HepG2 (cell line): ENCODE data around the gene PNPLA2. TPM values are rescaled to one million over a fixed set of nuclear protein-coding genes. Genes with fewer than 3 reads are reported as not detected.

ENCODE experiments used
- ATAC-seq: fragments of 200-7000 bp; cut with Tn5 transposase; 3 replicates; pipeline ENCODE4 v1.9.1; 2020; ENCODE audit warnings: mild to moderate bottlenecking, moderate library complexity
- BruUV-seq: library from RNA; stranded (reverse); fragments of 400-500 nt; replicated peaks from 2 replicates; lab custom pipeline; 2021; lab: Mats Ljungman, UMichigan
- CTCF ChIA-PET: fragments of 300-600 bp; formaldehyde crosslinking; extraction: SDS; loops from one replicate; lab custom pipeline; 2021; ENCODE audit warnings: low total read pairs, inconsistent platforms, low intra/inter-chr PET ratio; lab: Yijun Ruan, JAX
- POLR2A ChIA-PET: fragments of 350-600 bp; sonication (Branson Sonifier 250); formaldehyde crosslinking; loops from one replicate; lab custom pipeline; 2020; ENCODE audit warnings: antibody characterized with exemption, inconsistent platforms; lab: Yijun Ruan, JAX
- DNase-seq: peaks from one replicate; pipeline ENCODE4 v3.0.0-alpha.2; 2015; ENCODE audit warnings: low spot score
- FAIRE-seq: peaks from 3 replicates; lab custom pipeline; 2011; peaks lifted over from hg19 to GRCh38; lab: Jason Lieb, UNC
- H2AFZ ChIP-seq: one replicate; pipeline ENCODE4 v1.6.1; 2011; ENCODE audit warnings: low read length, inconsistent platforms
- H3K27ac ChIP-seq: fragments of 300-600 bp; 3 replicates; pipeline ENCODE4 v1.8.0; 2011; ENCODE audit warnings: mixed run types, mild to moderate bottlenecking, mixed read lengths, low read length, inconsistent platforms; ENCODE audit not compliant: insufficient read depth; ENCODE audit errors: extremely low read length
- H3K27me3 ChIP-seq, 2 experiments: fragments of 200-600 bp in 1 of 2; 2 replicates in 1 of 2; 3 replicates in 1 of 2; pipeline versions ENCODE4 v1.6.0 to v1.8.0; 2011; ENCODE audit warnings: low read length in 2 of 2, mild to moderate bottlenecking in 2 of 2, moderate library complexity in 2 of 2, inconsistent platforms in 1 of 2; ENCODE audit not compliant: insufficient read depth in 2 of 2, control insufficient read depth in 1 of 2
- H3K36me3 ChIP-seq, 2 experiments: fragments of 200-600 bp in 1 of 2; replicated peaks in 1 of 2; 2 replicates in 1 of 2; 3 replicates in 1 of 2; pipeline versions ENCODE4 v1.5.1 to v1.8.0; 2011; ENCODE audit warnings: low read length in 2 of 2, inconsistent platforms in 1 of 2; ENCODE audit not compliant: insufficient read depth in 2 of 2, control insufficient read depth in 1 of 2
- H3K4me1 ChIP-seq: 2 replicates; pipeline ENCODE4 v1.5.1; 2012; ENCODE audit warnings: low read length, inconsistent platforms; ENCODE audit not compliant: insufficient read depth
- H3K4me2 ChIP-seq: 2 replicates; pipeline ENCODE4 v1.6.0; 2011; ENCODE audit warnings: low read depth, low read length, inconsistent platforms
- H3K4me3 ChIP-seq, 3 experiments: fragments of 200-600 bp in 1 of 3; sonication (generic), shearing (Covaris generic) in 1 of 3; replicated peaks in 1 of 3; 2 replicates each; pipeline ENCODE4 v1.5.1; 2011 to 2016; ENCODE audit warnings: low read length in 3 of 3, inconsistent platforms in 2 of 3, low read depth in 2 of 3, mild to moderate bottlenecking in 2 of 3, control low read depth in 1 of 3, mixed read lengths in 1 of 3; ENCODE audit not compliant: insufficient read depth in 1 of 3
- H3K79me2 ChIP-seq: one replicate; pipeline ENCODE4 v1.6.1; 2011; ENCODE audit warnings: low read length, inconsistent platforms; ENCODE audit not compliant: insufficient read depth
- H3K9ac ChIP-seq: 2 replicates; pipeline ENCODE4 v1.6.0; 2011; ENCODE audit warnings: mild to moderate bottlenecking, low read depth, low read length, inconsistent platforms; ENCODE audit not compliant: insufficient read depth
- H3K9me3 ChIP-seq: 2 replicates; pipeline ENCODE4 v1.5.1; 2012; ENCODE audit warnings: mild to moderate bottlenecking, low read length
- H4K20me1 ChIP-seq: 2 replicates; pipeline ENCODE4 v1.6.0; 2011; ENCODE audit warnings: inconsistent platforms, mild to moderate bottlenecking, low read length, moderate library complexity; ENCODE audit not compliant: insufficient read depth
- AFF4 ChIP-seq: sonication (generic); formaldehyde crosslinking; IDR thresholded peaks from 2 replicates; pipeline ENCODE4 v1.4.0; 2020; ENCODE audit warnings: missing genetic modification reagents
- AGO2 ChIP-seq: fragments of 200-400 bp; formaldehyde crosslinking; optimal IDR thresholded peaks from 2 replicates; pipeline ENCODE3; 2017; ENCODE audit warnings: mild to moderate bottlenecking, low read depth, low read length, moderate library complexity
- AHR ChIP-seq: IDR thresholded peaks from 2 replicates; pipeline ENCODE4 v1.6.1; 2018; ENCODE audit warnings: missing genetic modification reagents, missing compliant biosample characterization
- CHCHD3 ChIP-seq: sonication (generic); formaldehyde crosslinking; IDR thresholded peaks from 2 replicates; pipeline ENCODE4 v1.8.0; 2022; ENCODE audit warnings: mild to moderate bottlenecking, missing genetic modification reagents, moderate library complexity
- CHD2 ChIP-seq: IDR thresholded peaks from 2 replicates; pipeline ENCODE4 v1.6.1; 2011; ENCODE audit warnings: low read depth, low read length, improper control_type of control experiment
- CREM ChIP-seq, 2 experiments: sonication (generic) in 1 of 2; formaldehyde crosslinking in 1 of 2; IDR thresholded peaks; 2 replicates each; pipeline versions ENCODE4 v1.4.0 to v1.6.1; 2016 to 2020; ENCODE audit warnings: antibody characterized with exemption in 1 of 2, mild to moderate bottlenecking in 1 of 2, missing genetic modification reagents in 1 of 2
- POLR2A ChIP-seq, 2 experiments: IDR thresholded peaks; 2 replicates each; pipeline ENCODE4 v1.6.1; 2011; ENCODE audit warnings: low read depth in 2 of 2, low read length in 2 of 2, mild to moderate bottlenecking in 1 of 2, moderate library complexity in 1 of 2; ENCODE audit not compliant: insufficient read depth in 1 of 2
- POLR2G ChIP-seq: fragments of 200-400 bp; formaldehyde crosslinking; IDR thresholded peaks from 2 replicates; pipeline ENCODE4 v1.6.1; 2018; ENCODE audit warnings: mild to moderate bottlenecking, low read depth, low read length, moderate library complexity
- ZC3H13 ChIP-seq: sonication (generic); formaldehyde crosslinking; IDR thresholded peaks from 2 replicates; pipeline ENCODE4 v1.8.1; 2023; ENCODE audit warnings: mild to moderate bottlenecking, missing genetic modification reagents, moderate library complexity
- ZNF274 ChIP-seq: sonication (generic); formaldehyde crosslinking; IDR thresholded peaks from 2 replicates; pipeline ENCODE4 v1.5.1; 2020; ENCODE audit warnings: mild to moderate bottlenecking, missing genetic modification reagents
- WGBS: methylation state at CpG from one replicate; pipeline ENCODE4 v1.1.6; 2017; ENCODE audit warnings: low lambda C conversion rate; 5-methylcytosine and 5-hydroxymethylcytosine counted together
- in situ Hi-C: cut with HindIII; loops from 2 replicates; pipeline ENCODE4 v1.10.0; 2017; ENCODE audit warnings: low pct_unique_long_range_greater_than_20kb; ENCODE audit not compliant: extremely low pct_ligation_motif_present
- intact Hi-C: fragments of 100-400 bp; cut with micrococcal nuclease; formaldehyde crosslinking; loops from one replicate; pipeline ENCODE4 v1.10.0; 2022; ENCODE audit not compliant: unreplicated experiment
- polyA plus RNA-seq, 8 experiments: library from polyadenylated mRNA; depleted of rRNA in 3 of 8; stranded (reverse) in 7 of 8; unstranded in 1 of 8; fragments of >200 nt; fragmentation: Illumina TruSeq in 4 of 8; extraction: Trizol in 4 of 8; gene quantifications; 2 replicates each; pipeline versions ENCODE4 v1.2.1 to v1.2.3, GENCODE V29; 2011 to 2016; ENCODE audit warnings: low read depth in 4 of 8, missing spikeins in 1 of 8, mixed read lengths in 1 of 8; ENCODE audit not compliant: insufficient read depth in 1 of 8
- total RNA-seq, 5 experiments: library from RNA; depleted of rRNA; stranded (reverse); fragments of >200 nt; fragmentation: Illumina TruSeq; extraction: Trizol; gene quantifications; 2 replicates each; pipeline ENCODE4 v1.2.3, GENCODE V29; 2016; ENCODE audit warnings: low read depth in 1 of 5
- TF ChIP-seq, protein P1 (sequence below): sonication (generic); formaldehyde crosslinking; IDR thresholded peaks from 2 replicates; pipeline ENCODE4 v1.5.1; 2020; ENCODE audit warnings: missing genetic modification reagents, mild to moderate bottlenecking, borderline replicate concordance

Gene PNPLA2
- total and polyA plus RNA-seq, 2 of the 13 experiments (the other 11 are each of a cell fraction or from before 2014, with no cell fraction given) = 10.5 to 43.2 TPM

GRCh38 chr11:838441-839279 lies 19.9 kb downstream of the PNPLA2 start (continued):
- TF ChIP-seq, protein P1, sequence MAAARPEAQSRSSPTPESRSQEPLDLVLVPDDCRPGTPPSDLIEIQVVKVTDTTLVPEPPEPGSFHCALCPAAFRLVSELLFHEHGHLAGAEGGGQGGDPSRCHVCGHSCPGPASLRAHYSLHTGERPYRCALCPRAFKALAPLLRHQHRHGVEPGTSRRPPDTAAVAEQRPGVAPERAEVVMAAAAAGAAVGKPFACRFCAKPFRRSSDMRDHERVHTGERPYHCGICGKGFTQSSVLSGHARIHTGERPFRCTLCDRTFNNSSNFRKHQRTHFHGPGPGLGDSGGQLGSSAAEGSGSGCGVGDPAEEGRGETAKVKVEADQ = no peak; the same call in 1 of the 2 replicates
- TF ChIP-seq ZNF274 (CRISPR knock-in tag) (no peak), CHD2 (no peak)

GRCh38 chr11:839280-839623 lies 20.5 kb downstream of the PNPLA2 start:
- H3K4me1 ChIP-seq = peaks cover 63% of the 10 kb centered on the region
- peak overlapping the region; percentile 7; the same call in 1 of the 2 replicates for H3K4me2 ChIP-seq
- CTCF ChIA-PET = no interaction called here
- POLR2A ChIA-PET = interaction anchor here (1.2 to 16.1 kb wide), 5 partner anchors 10 to 82 kb away, joined by 3 to 264 read pairs (median 15); partner anchors contain the start of genes CD151, CRACR2B, PIDD1 and PNPLA2
- H3K79me2 ChIP-seq = peaks cover 32% of the 10 kb centered on the region
- peak overlapping the region; percentile 53 for H3K27ac ChIP-seq
- in situ Hi-C loops (no loop called here), intact Hi-C loops (no loop called here)
- H3K9me3 ChIP-seq = no peaks in the 10 kb centered on the region
- no peak for DNase-seq
- peaks cover 9 to 36% of the 10 kb centered on the region in 2 experiments for H3K36me3 ChIP-seq
- 100% methylated on average over 1 of the region's 5 CpGs for WGBS
- FAIRE-seq = no peak
- BruUV-seq = no TSS peak
- no peak overlapping the region for H3K4me3 ChIP-seq
- H3K9ac ChIP-seq = peak overlapping the region; percentile 47; the same call in 1 of the 2 replicates
- H4K20me1 ChIP-seq = peaks cover 20% of the 10 kb centered on the region; the same call in 1 of the 2 replicates
- H2AFZ ChIP-seq = no peak overlapping the region
- ATAC-seq = no peak
- no peaks in the 10 kb centered on the region for H3K27me3 ChIP-seq
- peak; percentile 54 for TF ChIP-seq AGO2
- TF ChIP-seq POLR2G = peak; percentile 21; the same call in 1 of the 2 replicates
- no peak for TF ChIP-seq AHR (CRISPR knock-in tag)
- TF ChIP-seq POLR2A (IDR thresholded peaks at IDR 0.05; ENCODE audit: insufficient read depth in 1 of 2, low read depth in 2 of 2, low read length in 2 of 2) = peak in 1 of 2 experiments; percentile 14; a peak in 1 of 4 replicates
- TF ChIP-seq ZC3H13 (CRISPR knock-in tag) = 0 out of 2 replicates have a peak, but pooled peaks have one; percentile 0
- TF ChIP-seq CHCHD3 (CRISPR knock-in tag) = 0 out of 2 replicates have a peak, but pooled peaks have one; percentile 20
- no peak for TF ChIP-seq AFF4 (CRISPR knock-in tag)
- TF ChIP-seq CREM (IDR thresholded peaks at IDR 0.05) = no peak
- TF ChIP-seq CREM (CRISPR knock-in tag; IDR thresholded peaks at IDR 0.05) = no peak
